Neural progenitor cell (in vitro differentiated cells): ENCODE measurements around the gene STK4. TPM values are rescaled to one million over a fixed set of nuclear protein-coding genes. Genes with fewer than 3 reads are reported as not detected.
"Not testable (repeated sequence)": the region's sequence is repeated elsewhere in the genome, so short reads cannot be mapped to it uniquely, and the experiment has no call there.

Experiments
- DNase-seq: peaks from one replicate; pipeline ENCODE4 v3.0.0-alpha.2; 2016; ENCODE audit warnings: low spot score
- H2AFZ ChIP-seq: fragments of 200-600 bp; sonication (generic); replicated peaks from 2 replicates; pipeline ENCODE4 v1.6.1; 2016; ENCODE audit warnings: antibody characterized with exemption
- H3F3A ChIP-seq: fragments of 200-600 bp; sonication (generic); 2 replicates; pipeline ENCODE4 v1.6.1; 2016; ENCODE audit warnings: antibody characterized with exemption, low read depth
- H3K27ac ChIP-seq: fragments of 200-600 bp; sonication (generic); 2 replicates; pipeline ENCODE4 v1.5.1; 2016; ENCODE audit warnings: mild to moderate bottlenecking
- H3K27me3 ChIP-seq: fragments of 200-600 bp; sonication (generic); 2 replicates; pipeline ENCODE4 v1.6.1; 2016; ENCODE audit warnings: mild to moderate bottlenecking, moderate library complexity
- H3K36me3 ChIP-seq: fragments of 200-600 bp; sonication (generic); 2 replicates; pipeline ENCODE4 v1.5.1; 2016
- H3K4me1 ChIP-seq: fragments of 200-600 bp; sonication (generic); 2 replicates; pipeline ENCODE4 v1.6.1; 2016; ENCODE audit warnings: mixed run types
- H3K4me2 ChIP-seq: fragments of 200-600 bp; sonication (generic); 2 replicates; pipeline ENCODE4 v1.6.1; 2016
- H3K4me3 ChIP-seq: fragments of 200-600 bp; sonication (generic); 2 replicates; pipeline ENCODE4 v1.5.1; 2016
- H3K79me2 ChIP-seq: fragments of 200-600 bp; sonication (generic); 2 replicates; pipeline ENCODE4 v1.6.1; 2016; ENCODE audit warnings: low read depth
- H3K9ac ChIP-seq: fragments of 200-600 bp; sonication (generic); 2 replicates; pipeline ENCODE4 v1.6.1; 2016
- H3K9me3 ChIP-seq: fragments of 200-600 bp; sonication (generic); 2 replicates; pipeline ENCODE4 v1.5.1; 2016; ENCODE audit warnings: low read depth
- H4K20me1 ChIP-seq: fragments of 200-600 bp; sonication (generic); 2 replicates; pipeline ENCODE4 v1.6.1; 2016; ENCODE audit warnings: low read depth
- H3K27ac Mint-ChIP-seq: 3 replicates; pipeline ENCODE4 v1.8.0; 2021; ENCODE audit warnings: mixed read lengths
- H3K27me3 Mint-ChIP-seq: 2 replicates; pipeline ENCODE4 v1.8.0; 2022; ENCODE audit warnings: low read depth, mild to moderate bottlenecking, inconsistent platforms, moderate library complexity, mixed read lengths; ENCODE audit not compliant: insufficient read depth
- H3K36me3 Mint-ChIP-seq: 3 replicates; pipeline ENCODE4 v1.8.0; 2021; ENCODE audit warnings: mixed read lengths
- H3K4me1 Mint-ChIP-seq: 3 replicates; pipeline ENCODE4 v1.8.0; 2021; ENCODE audit warnings: mixed read lengths
- H3K4me3 Mint-ChIP-seq: 3 replicates; pipeline ENCODE4 v1.8.0; 2021; ENCODE audit warnings: mild to moderate bottlenecking, moderate library complexity, mixed read lengths
- H3K9me3 Mint-ChIP-seq: 3 replicates; pipeline ENCODE4 v1.8.0; 2020; ENCODE audit warnings: mixed read lengths
- CTCF ChIP-seq: fragments of 200-600 bp; sonication (generic); IDR thresholded peaks from 2 replicates; pipeline ENCODE4 v1.5.1; 2017; ENCODE audit warnings: antibody characterized with exemption, mild to moderate bottlenecking
- EZH2 ChIP-seq: fragments of 200-600 bp; sonication (generic); IDR thresholded peaks from 2 replicates; pipeline ENCODE4 v1.6.1; 2017; ENCODE audit warnings: antibody characterized with exemption, mild to moderate bottlenecking, moderate library complexity
- EZH2phosphoT487 ChIP-seq: fragments of 200-600 bp; sonication (generic); IDR thresholded peaks from 2 replicates; pipeline ENCODE4 v1.6.1; 2017; ENCODE audit warnings: antibody characterized with exemption
- total RNA-seq: library from RNA; depleted of rRNA; stranded (reverse); fragments of >200 nt; gene quantifications from 2 replicates; pipeline ENCODE4 v1.2.3, GENCODE V29; 2015; ENCODE audit warnings: low replicate concordance

The STK4 gene
- total RNA-seq, 1 donor from 2014 or later, result 46.1 TPM

GRCh38 chr20:45060294-45060693 lies 94.0 kb downstream of the STK4 start:
- H3K36me3 Mint-ChIP-seq, result peaks cover 15% of the 10 kb centered on the region
- Histone ChIP-seq H3K4me1 (no peaks in the 10 kb centered on the region), H3F3A (no peaks in the 10 kb centered on the region), H2AFZ (no peak overlapping the region), H3K27ac (no peak overlapping the region), H3K4me2 (no peak overlapping the region), H3K9ac (no peak overlapping the region), H3K36me3 (no peaks in the 10 kb centered on the region), H3K4me3 (no peak overlapping the region), H3K79me2 (no peaks in the 10 kb centered on the region), H3K9me3 (no peaks in the 10 kb centered on the region), H3K27me3 (no peaks in the 10 kb centered on the region), H4K20me1 (no peaks in the 10 kb centered on the region)
- H3K27ac Mint-ChIP-seq, result no peak overlapping the region
- H3K4me1 Mint-ChIP-seq, result no peaks in the 10 kb centered on the region
- no peak for DNase-seq
- H3K27me3 Mint-ChIP-seq, result no peaks in the 10 kb centered on the region
- H3K9me3 Mint-ChIP-seq, result peaks cover 7% of the 10 kb centered on the region
- TF ChIP-seq CTCF (no peak), EZH2phosphoT487 (no peak), EZH2 (no peak)
- H3K4me3 Mint-ChIP-seq, result no peak overlapping the region

- H3K4me2 ChIP-seq, result no peak overlapping the region
- Mint-ChIP-seq H3K36me3 (peaks cover 14% of the 10 kb centered on the region), H3K27ac (no peak overlapping the region)
Measured at GRCh38 chr20:45061244-45061643, 94.9 kb downstream of the STK4 start.

GRCh38 chr20:45063107-45063506 lies 96.8 kb downstream of the STK4 start:
- not testable (repeated sequence) for H3K27me3 Mint-ChIP-seq, DNase-seq, H3K36me3 ChIP-seq, H3K9me3 ChIP-seq, H3K27ac Mint-ChIP-seq, H3K4me3 ChIP-seq, H4K20me1 ChIP-seq, H3K9me3 Mint-ChIP-seq, H3K27me3 ChIP-seq, H3K4me2 ChIP-seq, H3F3A ChIP-seq, H3K4me3 Mint-ChIP-seq, H3K9ac ChIP-seq, H3K27ac ChIP-seq, H3K79me2 ChIP-seq, H3K4me1 Mint-ChIP-seq, H2AFZ ChIP-seq, H3K4me1 ChIP-seq
- peaks cover 12% of the 10 kb centered on the region for H3K36me3 Mint-ChIP-seq

More at GRCh38 chr20:45061244-45061643, 94.9 kb downstream of the STK4 start:
- no peak overlapping the region for H2AFZ ChIP-seq
- no peaks in the 10 kb centered on the region for H3F3A ChIP-seq
- DNase-seq, result no peak
- no peaks in the 10 kb centered on the region for H3K27me3 Mint-ChIP-seq
- no peak overlapping the region for H3K27ac ChIP-seq
- H3K4me3 Mint-ChIP-seq, result no peak overlapping the region
- H3K36me3 ChIP-seq, result no peaks in the 10 kb centered on the region
- no peak overlapping the region for H3K9ac ChIP-seq
- no peaks in the 10 kb centered on the region for H3K27me3 ChIP-seq
- H3K9me3 ChIP-seq, result no peaks in the 10 kb centered on the region
- peaks cover 7% of the 10 kb centered on the region for H3K9me3 Mint-ChIP-seq
- H3K4me3 ChIP-seq, result no peak overlapping the region
- no peaks in the 10 kb centered on the region for H3K4me1 Mint-ChIP-seq
- H3K79me2 ChIP-seq, result no peaks in the 10 kb centered on the region
- H4K20me1 ChIP-seq, result no peaks in the 10 kb centered on the region
- TF ChIP-seq EZH2phosphoT487 (no peak), EZH2 (no peak), CTCF (no peak)
- no peaks in the 10 kb centered on the region for H3K4me1 ChIP-seq

GRCh38 chr20:45064812-45065211 lies 98.5 kb downstream of the STK4 start:
- Histone ChIP-seq H3K79me2 (no peaks in the 10 kb centered on the region), H3K9ac (no peak overlapping the region), H2AFZ (no peak overlapping the region), H3K4me2 (no peak overlapping the region), H3F3A (no peaks in the 10 kb centered on the region), H3K4me1 (no peaks in the 10 kb centered on the region), H3K27me3 (no peaks in the 10 kb centered on the region), H3K9me3 (no peaks in the 10 kb centered on the region), H3K27ac (no peak overlapping the region), H3K36me3 (no peaks in the 10 kb centered on the region), H4K20me1 (no peaks in the 10 kb centered on the region), H3K4me3 (no peak overlapping the region)
- Mint-ChIP-seq H3K4me1 (no peaks in the 10 kb centered on the region), H3K36me3 (peaks cover 12% of the 10 kb centered on the region), H3K4me3 (no peak overlapping the region), H3K27ac (no peak overlapping the region), H3K27me3 (no peaks in the 10 kb centered on the region), H3K9me3 (peaks cover 7% of the 10 kb centered on the region)
- TF ChIP-seq EZH2 (no peak), EZH2phosphoT487 (no peak), CTCF (no peak)
- no peak for DNase-seq
